Osteoblast (primary cell): ENCODE data around the gene SURF1. TPM values are rescaled to one million over a fixed set of nuclear protein-coding genes. Genes with fewer than 3 reads are reported as not detected.

Source experiments
- DNase-seq: peaks from one replicate; pipeline ENCODE4 v3.0.0; 2011; ENCODE audit warnings: low spot score, mixed read lengths; ENCODE audit not compliant: insufficient read length; ENCODE audit errors: missing footprints
- H2AFZ ChIP-seq: 2 replicates; pipeline ENCODE4 v1.6.0; 2011; ENCODE audit warnings: mild to moderate bottlenecking, low read length
- H3K27ac ChIP-seq: 2 replicates; pipeline ENCODE4 v1.5.1; 2011; ENCODE audit warnings: mild to moderate bottlenecking, low read depth, low read length, moderate library complexity
- H3K27me3 ChIP-seq: 2 replicates; pipeline ENCODE4 v1.6.0; 2012; ENCODE audit warnings: mild to moderate bottlenecking, control low read depth, inconsistent platforms, low read length, moderate library complexity; ENCODE audit not compliant: insufficient read depth
- H3K36me3 ChIP-seq: 2 replicates; pipeline ENCODE4 v1.5.1; 2011; ENCODE audit warnings: mild to moderate bottlenecking, low read length, control low read depth, moderate library complexity; ENCODE audit not compliant: insufficient read depth
- H3K4me1 ChIP-seq: 2 replicates; pipeline ENCODE4 v1.5.1; 2011; ENCODE audit warnings: mild to moderate bottlenecking, low read length, control low read depth, moderate library complexity; ENCODE audit not compliant: insufficient read depth
- H3K4me2 ChIP-seq: 2 replicates; pipeline ENCODE4 v1.6.0; 2011; ENCODE audit warnings: mild to moderate bottlenecking, low read length; ENCODE audit not compliant: insufficient read depth
- H3K4me3 ChIP-seq: fragments of 200-600 bp; sonication (generic); 3 replicates; pipeline ENCODE4 v1.5.1; 2012; ENCODE audit warnings: mild to moderate bottlenecking, low read length, inconsistent platforms; ENCODE audit not compliant: insufficient read depth
- H3K79me2 ChIP-seq: 2 replicates; pipeline ENCODE4 v1.6.0; 2012; ENCODE audit warnings: mild to moderate bottlenecking, low read length, control low read depth, inconsistent platforms; ENCODE audit not compliant: insufficient read depth
- H3K9me3 ChIP-seq: 2 replicates; pipeline ENCODE4 v1.5.1; 2011; ENCODE audit warnings: low read depth, low read length, control low read depth
- H4K20me1 ChIP-seq: 2 replicates; pipeline ENCODE4 v1.6.0; 2012; ENCODE audit warnings: mild to moderate bottlenecking, low read length, control low read depth; ENCODE audit not compliant: insufficient read depth
- CTCF ChIP-seq: IDR thresholded peaks from 2 replicates; pipeline ENCODE4 v1.5.1; 2011; ENCODE audit warnings: mild to moderate bottlenecking, low read depth, low read length, moderate library complexity; ENCODE audit errors: extremely low read depth
- total RNA-seq: library from RNA; depleted of rRNA; stranded (reverse); fragments of >200 nt; gene quantifications from 2 replicates; pipeline ENCODE4 v1.2.3, GENCODE V29; 2012

SURF1 gene
- total RNA-seq, 1 donor = 21.0 TPM

- Histone ChIP-seq H4K20me1 (no peaks in the 10 kb centered on the region), H2AFZ (no peak overlapping the region), H3K36me3 (no peaks in the 10 kb centered on the region), H3K4me1 (no peaks in the 10 kb centered on the region), H3K79me2 (no peaks in the 10 kb centered on the region), H3K4me2 (no peak overlapping the region), H3K9me3 (no peaks in the 10 kb centered on the region), H3K4me3 (no peak overlapping the region), H3K27me3 (no peaks in the 10 kb centered on the region), H3K27ac (no peak overlapping the region)
- DNase-seq = no peak
- no peak for TF ChIP-seq CTCF
Measured at GRCh38 chr9:133315997-133316396, 40.3 kb downstream of the SURF1 start.

GRCh38 chr9:133309608-133310007, 46.7 kb downstream of the SURF1 start:
- H3K27me3 ChIP-seq = peaks cover 4% of the 10 kb centered on the region
- no peak overlapping the region for H2AFZ ChIP-seq
- H3K79me2 ChIP-seq = no peaks in the 10 kb centered on the region
- H3K4me2 ChIP-seq = no peak overlapping the region
- H3K27ac ChIP-seq = no peak overlapping the region
- no peaks in the 10 kb centered on the region for H3K4me1 ChIP-seq
- H4K20me1 ChIP-seq = no peaks in the 10 kb centered on the region
- H3K36me3 ChIP-seq = no peaks in the 10 kb centered on the region
- no peaks in the 10 kb centered on the region for H3K9me3 ChIP-seq
- TF ChIP-seq CTCF = no peak
- no peak for DNase-seq
- no peak overlapping the region for H3K4me3 ChIP-seq

GRCh38 chr9:133307301-133307700, 49.0 kb downstream of the SURF1 start:
- Histone ChIP-seq H3K36me3 (no peaks in the 10 kb centered on the region), H3K4me1 (no peaks in the 10 kb centered on the region), H3K79me2 (no peaks in the 10 kb centered on the region), H3K27me3 (peaks cover 9% of the 10 kb centered on the region), H2AFZ (no peak overlapping the region), H3K9me3 (no peaks in the 10 kb centered on the region), H3K4me2 (no peak overlapping the region), H4K20me1 (no peaks in the 10 kb centered on the region), H3K27ac (no peak overlapping the region), H3K4me3 (no peak overlapping the region)
- TF ChIP-seq CTCF = no peak
- DNase-seq = no peak

GRCh38 chr9:133306242-133307204, 49.8 kb downstream of the SURF1 start:
- Histone ChIP-seq H3K4me1 (no peaks in the 10 kb centered on the region), H3K36me3 (no peaks in the 10 kb centered on the region), H4K20me1 (no peaks in the 10 kb centered on the region), H3K4me2 (no peak overlapping the region), H3K4me3 (no peak overlapping the region), H3K9me3 (no peaks in the 10 kb centered on the region), H3K27ac (no peak overlapping the region), H2AFZ (no peak overlapping the region), H3K79me2 (no peaks in the 10 kb centered on the region), H3K27me3 (peaks cover 10% of the 10 kb centered on the region)
- no peak for DNase-seq
- TF ChIP-seq CTCF = no peak
